DMS53 treated with DMSO at 0.1 percent for 48 hours (cell line): Measurements from ENCODE around the gene C3orf22.

ENCODE experiments used
- DNase-seq: peaks from one replicate; lab custom pipeline; 2025; ENCODE audit not compliant: unreplicated experiment; lab: John Stamatoyannopoulos, UW

C3orf22 gene

GRCh38 chr3:126515066-126515706 lies 43.5 kb downstream of the C3orf22 start:
- no peak for DNase-seq

GRCh38 chr3:126514161-126514560 lies 44.6 kb downstream of the C3orf22 start:
- DNase-seq = no peak

- DNase-seq = no peak
Measured at GRCh38 chr3:126512916-126513650, 45.6 kb downstream of the C3orf22 start.

GRCh38 chr3:126512026-126512425 lies 46.7 kb downstream of the C3orf22 start:
- no peak for DNase-seq

GRCh38 chr3:126511291-126511690 lies 47.4 kb downstream of the C3orf22 start:
- DNase-seq = no peak

GRCh38 chr3:126510308-126510910 lies 48.3 kb downstream of the C3orf22 start:
- no peak for DNase-seq

GRCh38 chr3:126509597-126510307 lies 49.0 kb downstream of the C3orf22 start:
- no peak for DNase-seq

GRCh38 chr3:126508564-126508964 lies 50.2 kb downstream of the C3orf22 start:
- no peak for DNase-seq

GRCh38 chr3:126507886-126508285 lies 50.8 kb downstream of the C3orf22 start:
- no peak for DNase-seq

- no peak for DNase-seq
Measured at GRCh38 chr3:126503701-126504100, 55.0 kb downstream of the C3orf22 start.

- no peak for DNase-seq
Measured at GRCh38 chr3:126502656-126503055, 56.1 kb downstream of the C3orf22 start.

GRCh38 chr3:126501736-126502135 lies 57.0 kb downstream of the C3orf22 start:
- no peak for DNase-seq

GRCh38 chr3:126501054-126501453 lies 57.7 kb downstream of the C3orf22 start:
- no peak for DNase-seq

- DNase-seq = no peak
Measured at GRCh38 chr3:126500016-126500415, 58.7 kb downstream of the C3orf22 start.
